Colonic mucosa (tissue), 4 donors: ENCODE results near the gene TRMO. TPM values are rescaled to one million over a fixed set of nuclear protein-coding genes. Genes with fewer than 3 reads are reported as not detected.

Experiments
- DNase-seq: peaks from one replicate; pipeline ENCODE4 v3.0.0-alpha.2; 2020
- H3K27ac ChIP-seq: fragments of 200-600 bp; one replicate; pipeline ENCODE4 v1.8.0; 2021
- H3K27me3 ChIP-seq: fragments of 200-600 bp; one replicate; pipeline ENCODE4 v1.8.0; 2021
- H3K36me3 ChIP-seq: fragments of 200-600 bp; one replicate; pipeline ENCODE4 v1.8.0; 2021
- H3K4me1 ChIP-seq: fragments of 200-600 bp; one replicate; pipeline ENCODE4 v1.8.0; 2021; ENCODE audit warnings: mild to moderate bottlenecking
- H3K4me3 ChIP-seq: fragments of 200-600 bp; one replicate; pipeline ENCODE4 v1.8.0; 2021
- H3K9ac ChIP-seq, 2 donors: one replicate each; pipeline ENCODE4 v1.7.0; 2013; ENCODE audit warnings: control low read depth in 2 of 2, low read depth in 2 of 2, low read length in 2 of 2
- H3K9me3 ChIP-seq: fragments of 200-600 bp; one replicate; pipeline ENCODE4 v1.8.0; 2021
- intact Hi-C: fragments of 100-400 bp; cut with DNase I; formaldehyde crosslinking; loops from one replicate; pipeline ENCODE4 v1.14.1; 2022
- total RNA-seq, 2 donors: library from RNA; stranded (reverse); fragmentation: NEBNext Ultra II Directional in 1 of 2; extraction: Animal tissue kit (Norgen Biotek cat#: 25700) in 1 of 2; gene quantifications; one replicate each; pipeline ENCODE4 v1.2.1, GENCODE V29; 2021
- TF ChIP-seq, protein P1 (sequence below): fragments of 200-600 bp; IDR thresholded peaks from one replicate; pipeline ENCODE4 v1.8.0; 2022; ENCODE audit warnings: antibody characterized with exemption, mild to moderate bottlenecking
- donor health status: healthy.
- donor health status: DM: no; HTN: no; CAD: no.
- donor health status: DM: no; HTN: no; CAD: no.

Gene TRMO
- total RNA-seq, 2 donors from 2014 or later: 10.2 to 11.9 TPM

DNA sequence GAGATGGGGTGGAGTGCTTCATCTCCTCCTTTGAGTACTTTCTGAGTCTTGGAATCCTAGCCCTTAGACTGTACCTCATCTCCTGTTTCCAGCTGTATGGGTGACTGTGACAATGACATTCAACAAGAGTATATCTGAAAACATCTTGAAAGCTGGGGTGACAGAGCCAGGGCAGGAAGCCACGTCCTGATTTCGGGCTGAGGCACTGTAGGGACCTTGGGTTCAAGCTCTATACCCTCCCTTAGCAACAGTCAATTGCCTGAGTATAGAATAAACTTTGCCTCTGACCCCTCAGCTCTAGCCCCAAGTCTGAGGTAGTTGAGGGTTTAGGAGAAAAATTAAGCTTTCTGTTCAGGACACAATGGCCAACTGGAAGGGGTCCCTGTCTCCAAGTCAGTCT lies 63.0 kb downstream of the TRMO start:
- intact Hi-C loops: no loop called here
- TF ChIP-seq, protein P1, sequence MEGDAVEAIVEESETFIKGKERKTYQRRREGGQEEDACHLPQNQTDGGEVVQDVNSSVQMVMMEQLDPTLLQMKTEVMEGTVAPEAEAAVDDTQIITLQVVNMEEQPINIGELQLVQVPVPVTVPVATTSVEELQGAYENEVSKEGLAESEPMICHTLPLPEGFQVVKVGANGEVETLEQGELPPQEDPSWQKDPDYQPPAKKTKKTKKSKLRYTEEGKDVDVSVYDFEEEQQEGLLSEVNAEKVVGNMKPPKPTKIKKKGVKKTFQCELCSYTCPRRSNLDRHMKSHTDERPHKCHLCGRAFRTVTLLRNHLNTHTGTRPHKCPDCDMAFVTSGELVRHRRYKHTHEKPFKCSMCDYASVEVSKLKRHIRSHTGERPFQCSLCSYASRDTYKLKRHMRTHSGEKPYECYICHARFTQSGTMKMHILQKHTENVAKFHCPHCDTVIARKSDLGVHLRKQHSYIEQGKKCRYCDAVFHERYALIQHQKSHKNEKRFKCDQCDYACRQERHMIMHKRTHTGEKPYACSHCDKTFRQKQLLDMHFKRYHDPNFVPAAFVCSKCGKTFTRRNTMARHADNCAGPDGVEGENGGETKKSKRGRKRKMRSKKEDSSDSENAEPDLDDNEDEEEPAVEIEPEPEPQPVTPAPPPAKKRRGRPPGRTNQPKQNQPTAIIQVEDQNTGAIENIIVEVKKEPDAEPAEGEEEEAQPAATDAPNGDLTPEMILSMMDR: no peak
- no peaks in the 10 kb centered on the region for H3K4me1 ChIP-seq
- no peaks in the 10 kb centered on the region for H3K9me3 ChIP-seq
- no peak overlapping the region for H3K4me3 ChIP-seq
- no peak overlapping the region for H3K27ac ChIP-seq
- peaks cover 60% of the 10 kb centered on the region for H3K27me3 ChIP-seq
- no peak for DNase-seq
- no peak overlapping the region for H3K9ac ChIP-seq
- H3K36me3 ChIP-seq: no peaks in the 10 kb centered on the region

DNA sequence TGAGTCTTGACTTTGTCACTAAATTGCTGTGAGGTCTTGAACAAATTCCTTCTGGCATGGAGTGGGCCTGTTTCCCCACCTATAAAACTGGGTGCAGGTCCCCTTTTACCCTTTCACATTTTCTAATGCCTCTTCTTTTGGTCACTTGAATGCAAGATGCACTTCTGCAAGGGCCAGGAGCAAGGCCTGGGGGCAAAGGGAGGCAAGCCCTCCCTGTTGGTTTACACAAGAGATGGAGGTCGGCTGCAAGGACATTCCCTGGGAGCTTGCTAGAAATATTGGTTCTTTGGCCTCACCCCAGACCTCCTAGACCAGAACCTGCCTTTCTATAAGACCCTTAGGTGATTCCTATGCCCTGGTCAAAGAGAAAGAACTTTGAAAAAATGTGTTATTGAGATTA lies 63.5 kb downstream of the TRMO start:
- Histone ChIP-seq H3K27ac (no peak overlapping the region), H3K27me3 (peaks cover 64% of the 10 kb centered on the region), H3K9ac (no peak overlapping the region), H3K4me1 (no peaks in the 10 kb centered on the region), H3K9me3 (no peaks in the 10 kb centered on the region), H3K4me3 (no peak overlapping the region), H3K36me3 (no peaks in the 10 kb centered on the region)
- TF ChIP-seq, protein P1: no peak
- intact Hi-C loops: no loop called here
- DNase-seq: no peak

DNA sequence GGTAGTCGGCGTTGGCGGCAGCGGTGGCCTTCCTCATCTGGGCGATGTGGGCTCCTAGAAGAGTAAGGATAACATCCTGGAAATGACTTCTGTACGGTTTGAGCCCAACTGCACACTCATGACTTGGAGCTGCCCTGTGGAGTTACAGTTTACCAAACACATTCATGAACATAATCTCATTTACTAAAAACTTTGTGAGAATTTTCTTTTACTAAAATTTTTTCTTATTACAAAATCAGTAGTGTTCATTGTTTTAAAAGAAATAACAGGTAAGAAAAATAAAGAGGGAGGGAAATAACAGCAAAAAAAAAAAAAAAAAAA lies 63.9 kb downstream of the TRMO start:
- intact Hi-C loops: no loop called here
- no peaks in the 10 kb centered on the region for H3K36me3 ChIP-seq
- peaks cover 69% of the 10 kb centered on the region for H3K27me3 ChIP-seq
- no peak overlapping the region for H3K9ac ChIP-seq
- TF ChIP-seq, protein P1: no peak
- H3K4me1 ChIP-seq: no peaks in the 10 kb centered on the region
- no peak overlapping the region for H3K27ac ChIP-seq
- no peak for DNase-seq
- H3K9me3 ChIP-seq: no peaks in the 10 kb centered on the region
- H3K4me3 ChIP-seq: no peak overlapping the region

DNA sequence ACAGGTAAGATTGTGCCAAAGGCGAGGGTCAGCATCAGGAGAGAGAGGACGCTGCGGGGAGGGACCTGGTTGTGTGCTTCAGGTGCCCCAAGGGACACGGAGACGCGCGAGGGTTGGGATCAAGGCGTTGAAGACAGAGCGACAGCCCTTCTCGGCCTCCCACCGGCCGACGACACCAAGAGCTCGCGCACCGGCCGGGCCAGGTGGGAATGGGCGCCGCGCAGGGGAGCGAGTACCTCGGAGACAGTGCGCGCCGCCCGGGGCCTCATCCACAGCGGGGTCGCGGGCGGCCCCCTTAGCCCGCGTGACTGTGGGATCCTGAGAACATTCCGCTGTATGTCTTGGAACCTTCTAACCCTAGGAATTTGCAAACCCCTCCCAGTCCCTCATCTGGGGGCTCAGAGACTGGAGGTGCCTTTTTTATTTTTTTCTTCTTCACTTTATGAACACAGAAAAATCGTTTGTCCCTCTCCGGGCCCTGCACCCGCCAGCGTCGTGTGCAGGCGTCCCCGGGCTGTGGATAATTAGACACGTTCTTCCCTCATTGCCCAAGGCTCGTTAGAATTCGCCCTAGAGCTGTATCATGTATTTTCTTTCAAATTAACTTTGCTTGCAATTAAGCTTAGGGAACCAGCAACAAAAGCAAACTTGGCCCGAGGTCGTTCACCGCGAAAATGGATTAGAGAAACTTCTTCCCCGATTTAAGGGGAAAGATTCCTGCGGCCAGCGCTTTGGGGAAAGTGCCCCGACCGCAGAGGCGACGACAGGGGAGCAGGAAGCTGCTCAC lies 64.5 kb downstream of the TRMO start:
- intact Hi-C loops: no loop called here
- H3K4me1 ChIP-seq: no peaks in the 10 kb centered on the region
- H3K9me3 ChIP-seq: no peaks in the 10 kb centered on the region
- H3K9ac ChIP-seq: no peak overlapping the region
- DNase-seq: no peak
- no peak overlapping the region for H3K27ac ChIP-seq
- peaks cover 74% of the 10 kb centered on the region for H3K27me3 ChIP-seq
- H3K4me3 ChIP-seq: no peak overlapping the region
- H3K36me3 ChIP-seq: no peaks in the 10 kb centered on the region
- TF ChIP-seq, protein P1: no peak

DNA sequence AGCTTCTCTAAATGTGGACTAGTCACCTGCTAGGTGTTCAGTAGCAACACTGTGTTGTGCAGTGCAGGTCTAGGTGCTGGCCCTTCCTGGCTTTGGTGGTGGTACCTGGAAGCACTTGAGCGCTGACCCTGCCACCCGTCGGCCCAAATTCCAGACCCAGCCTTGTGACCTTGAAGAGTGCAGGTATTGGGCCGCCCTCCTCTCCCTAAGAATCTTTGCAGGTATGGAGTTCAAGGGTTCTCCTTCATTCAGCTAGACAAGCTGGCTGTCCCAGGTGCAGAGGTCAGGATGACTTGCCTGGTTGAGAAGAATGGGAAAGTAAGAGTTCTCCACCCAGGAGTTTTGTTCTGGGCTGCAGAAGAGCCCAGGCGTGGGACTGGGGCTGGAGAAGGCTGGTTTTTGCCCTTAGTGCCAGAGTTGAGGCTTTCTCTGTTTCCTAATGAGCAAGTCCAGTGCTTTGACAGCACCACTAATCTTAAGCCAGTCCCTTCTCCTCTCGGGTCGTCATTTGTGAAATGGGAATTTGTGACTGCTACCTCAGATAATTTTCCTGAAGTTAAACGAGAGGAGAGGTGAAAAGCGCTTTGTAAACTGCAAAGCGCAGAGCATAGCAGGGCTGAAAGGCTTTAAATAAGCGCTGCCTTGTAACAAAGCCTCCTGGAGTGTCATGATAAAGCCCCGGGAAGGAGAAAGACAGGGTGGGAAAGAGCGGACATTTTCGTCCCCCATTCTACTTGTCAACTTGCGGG lies 65.3 kb downstream of the TRMO start:
- no peaks in the 10 kb centered on the region for H3K9me3 ChIP-seq

More for the DNA sequence above, 65.3 kb downstream of the TRMO start:
- Histone ChIP-seq H3K4me3 (no peak overlapping the region), H3K9ac (no peak overlapping the region), H3K4me1 (no peaks in the 10 kb centered on the region), H3K27ac (no peak overlapping the region), H3K27me3 (peaks cover 82% of the 10 kb centered on the region), H3K36me3 (no peaks in the 10 kb centered on the region)
- TF ChIP-seq, protein P1: no peak
- no peak for DNase-seq
- intact Hi-C loops: no loop called here
